LNCaP clone FGC (cell line): ENCODE results near the gene FBXO31.
"Not testable (repeated sequence)": the region's sequence is repeated elsewhere in the genome, so short reads cannot be mapped to it uniquely, and the experiment has no call there.

Experiments used
- DNase-seq: peaks from one replicate; pipeline ENCODE4 v3.0.0-alpha.2; 2011; ENCODE audit warnings: low read depth
- H3K4me3 ChIP-seq: 2 replicates; pipeline ENCODE4 v1.5.1; 2011; ENCODE audit warnings: mild to moderate bottlenecking, low read depth, low read length, control low read depth
- CTCF ChIP-seq: IDR thresholded peaks from 2 replicates; pipeline ENCODE4 v1.5.1; 2012; ENCODE audit warnings: mild to moderate bottlenecking; ENCODE audit not compliant: control insufficient read depth, insufficient read depth; ENCODE audit errors: extremely low read depth

FBXO31 gene

GRCh38 chr16:87391324-87391949 lies 7.9 kb upstream of the FBXO31 start:
- DNase-seq: no peak
- peak overlapping the region; percentile 69 for H3K4me3 ChIP-seq

GRCh38 chr16:87390641-87391323 lies 7.2 kb upstream of the FBXO31 start:
- TF ChIP-seq CTCF: no peak
- DNase-seq: no peak
- H3K4me3 ChIP-seq: peak overlapping the region; percentile 69

More at GRCh38 chr16:87391324-87391949, 7.9 kb upstream of the FBXO31 start:
- TF ChIP-seq CTCF: no peak

GRCh38 chr16:87389914-87390313 lies 6.3 kb upstream of the FBXO31 start:
- not testable (repeated sequence) for H3K4me3 ChIP-seq, DNase-seq

- H3K4me3 ChIP-seq: no peak overlapping the region
- TF ChIP-seq CTCF: no peak
- DNase-seq: no peak
Observed at GRCh38 chr16:87389245-87389644, 5.7 kb upstream of the FBXO31 start.

- H3K4me3 ChIP-seq: 0 out of 2 replicates have a peak overlapping the region, but pooled peaks have one; percentile 19
- TF ChIP-seq CTCF: no peak
- no peak for DNase-seq
Observed at GRCh38 chr16:87388818-87389134, 5.2 kb upstream of the FBXO31 start.

- TF ChIP-seq CTCF: no peak
- H3K4me3 ChIP-seq: peak overlapping the region; percentile 19; the same call in 1 of the 2 replicates
Observed at GRCh38 chr16:87387942-87388817, 4.6 kb upstream of the FBXO31 start.

GRCh38 chr16:87384875-87385167 lies 1.2 kb upstream of the FBXO31 start:
- not testable (repeated sequence) for DNase-seq, H3K4me3 ChIP-seq

More at GRCh38 chr16:87387942-87388817, 4.6 kb upstream of the FBXO31 start:
- DNase-seq: peak; percentile 99
